ENCODE measurements around the gene RBP4. TPM values are rescaled to one million over a fixed set of nuclear protein-coding genes. Genes with fewer than 3 reads are reported as not detected.

The RBP4 gene
- polyA plus RNA-seq, 12 donors = 1.3 to 15.4 (median 1.9) TPM; not detected in 2

DNA sequence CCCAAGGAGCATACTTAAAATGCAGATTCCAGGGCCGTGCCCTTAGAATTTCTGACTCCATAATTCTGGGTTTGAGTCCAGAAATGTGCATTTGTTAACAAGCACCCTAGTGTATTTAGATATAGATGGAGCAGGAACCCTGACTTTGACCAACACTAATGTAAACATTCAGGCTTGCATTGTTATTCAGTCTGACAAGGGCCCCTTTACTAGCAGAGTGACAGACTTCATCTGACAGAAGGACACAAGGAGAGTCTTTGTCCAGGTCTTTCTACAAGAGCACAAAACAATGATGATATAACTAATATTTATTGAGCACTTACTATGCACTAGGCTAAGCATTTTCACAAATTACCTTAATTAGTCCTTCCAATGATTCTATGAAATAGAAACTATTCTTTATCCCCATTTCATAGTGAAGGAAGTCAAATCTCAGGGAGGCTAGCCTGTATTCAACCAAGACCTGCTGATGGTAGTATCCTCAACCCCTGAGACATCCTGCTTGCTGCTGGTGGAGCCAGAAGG is 3.9 kb downstream of the RBP4 start:
- DNase-seq = no peak

DNA sequence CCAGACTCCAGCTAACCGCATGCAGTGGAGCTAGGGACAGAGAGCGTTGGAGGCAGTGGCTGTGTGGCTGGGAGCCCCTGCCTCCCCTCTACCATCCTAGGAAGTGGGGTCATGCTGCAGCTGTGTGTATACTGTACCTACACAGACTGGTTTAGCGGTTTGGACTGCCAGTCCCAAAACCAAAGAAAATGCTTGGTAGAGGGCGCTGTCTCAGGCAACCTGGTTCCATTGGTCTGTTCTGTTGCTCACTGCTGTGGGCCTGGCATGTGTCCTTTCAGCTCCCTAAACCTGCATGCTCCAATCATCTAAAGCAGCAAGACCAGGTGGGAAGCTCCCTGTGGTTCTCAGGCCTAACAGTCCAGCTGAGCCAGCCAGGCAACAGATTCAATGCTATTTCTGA is 4.5 kb downstream of the RBP4 start:
- DNase-seq = no peak

DNA sequence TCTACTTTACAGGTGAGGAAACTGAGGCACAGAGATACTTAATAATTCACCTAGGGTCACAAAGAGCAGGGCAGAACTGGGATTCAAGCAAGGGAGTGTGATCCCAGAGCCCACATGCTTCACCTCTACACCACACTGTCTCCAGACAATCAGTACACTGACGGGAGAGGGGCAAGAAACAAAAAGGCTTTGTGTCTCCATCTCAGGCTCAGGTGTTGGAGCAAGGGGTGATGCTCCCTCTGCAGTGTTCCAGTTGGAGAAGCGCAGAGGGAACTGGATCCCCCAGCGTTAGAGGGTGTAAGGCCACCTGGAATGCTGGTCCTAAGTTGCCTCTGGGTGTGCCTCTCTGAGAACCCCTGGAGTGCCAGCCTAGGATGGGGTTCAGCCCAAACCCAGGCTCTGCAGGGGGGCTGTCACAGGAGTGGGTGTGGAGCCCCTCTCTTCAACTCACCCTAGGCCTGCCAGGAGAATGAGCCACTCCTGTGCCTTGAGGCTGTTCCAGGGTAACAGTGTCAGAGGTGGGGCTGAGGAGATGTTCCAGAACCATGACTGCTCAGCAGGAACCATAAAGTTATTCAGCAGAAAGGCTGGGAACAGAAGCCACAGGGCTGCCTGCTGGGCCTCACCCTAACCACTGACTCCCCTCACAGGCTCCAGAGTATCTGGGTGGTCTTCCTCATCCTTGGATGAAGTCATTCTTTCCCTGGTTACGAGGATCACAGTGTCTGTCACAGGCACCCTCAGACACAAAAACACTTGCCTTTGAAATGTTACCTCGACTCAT is 5.5 kb downstream of the RBP4 start:
- DNase-seq = no peak

DNA sequence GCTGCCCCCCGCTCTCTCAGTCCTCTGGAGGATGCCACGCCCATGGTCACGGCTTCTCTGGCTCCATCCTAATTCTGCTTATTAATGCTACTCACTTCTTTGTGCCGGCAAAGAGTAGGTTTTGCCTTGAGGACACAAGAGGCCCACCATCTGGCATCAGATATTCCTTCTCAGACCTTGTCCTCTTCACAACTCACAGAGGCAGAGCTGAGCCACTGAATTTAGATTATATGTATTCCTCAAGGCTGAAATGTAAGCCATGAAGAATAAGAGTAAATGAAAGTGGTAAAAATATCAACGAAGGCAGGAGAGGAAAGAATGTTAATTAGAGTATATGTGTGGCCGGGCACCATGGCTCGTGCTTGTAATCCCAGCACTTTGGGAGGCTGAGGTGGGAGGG is 6.5 kb downstream of the RBP4 start:
- no peak for DNase-seq

DNA sequence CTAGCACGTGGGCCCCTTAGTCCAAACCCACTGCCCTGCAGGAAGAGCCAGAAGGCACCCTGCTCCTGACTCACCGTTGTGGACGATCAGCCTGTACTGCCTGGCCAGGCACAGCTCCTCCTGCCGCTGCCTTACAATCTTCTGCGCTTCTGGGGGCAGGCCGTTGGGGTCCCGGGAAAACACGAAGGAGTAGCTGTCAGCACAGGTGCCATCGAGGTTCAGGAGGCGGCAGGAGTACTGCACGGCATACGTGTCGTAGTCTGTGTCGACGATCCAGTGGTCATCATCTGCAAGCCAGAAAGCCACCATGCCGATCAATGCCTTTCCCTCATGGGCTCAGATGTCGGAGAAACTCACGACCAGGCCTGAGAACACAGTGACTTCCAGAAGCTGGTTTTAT is 7.3 kb downstream of the RBP4 start:
- no peak for DNase-seq

DNA sequence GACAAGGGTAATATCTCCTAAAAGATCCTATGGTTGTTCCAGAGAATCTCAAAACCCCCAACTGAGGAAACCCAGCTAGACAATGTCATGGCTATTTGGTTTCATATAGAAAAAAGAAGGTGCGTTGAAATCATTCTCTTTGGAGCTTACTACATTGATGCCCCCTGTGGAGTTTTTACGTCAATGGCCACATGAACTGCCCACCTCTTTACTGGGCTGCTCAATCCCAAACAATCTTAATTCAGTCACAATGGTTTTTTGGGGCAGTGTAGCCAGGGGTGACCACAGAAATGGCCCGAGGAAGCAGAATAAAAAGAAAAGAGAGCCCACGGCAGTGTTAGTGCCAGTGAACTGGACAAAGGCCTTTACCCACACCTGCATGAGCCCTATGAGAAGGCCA is 7.8 kb downstream of the RBP4 start:
- DNase-seq = no peak

GRCh38 chr10:93591065-93591808 is 9.8 kb downstream of the RBP4 start:
- DNase-seq = no peak

- DNase-seq = no peak
Observed at GRCh38 chr10:93590638-93591037, 10.4 kb downstream of the RBP4 start.

DNA sequence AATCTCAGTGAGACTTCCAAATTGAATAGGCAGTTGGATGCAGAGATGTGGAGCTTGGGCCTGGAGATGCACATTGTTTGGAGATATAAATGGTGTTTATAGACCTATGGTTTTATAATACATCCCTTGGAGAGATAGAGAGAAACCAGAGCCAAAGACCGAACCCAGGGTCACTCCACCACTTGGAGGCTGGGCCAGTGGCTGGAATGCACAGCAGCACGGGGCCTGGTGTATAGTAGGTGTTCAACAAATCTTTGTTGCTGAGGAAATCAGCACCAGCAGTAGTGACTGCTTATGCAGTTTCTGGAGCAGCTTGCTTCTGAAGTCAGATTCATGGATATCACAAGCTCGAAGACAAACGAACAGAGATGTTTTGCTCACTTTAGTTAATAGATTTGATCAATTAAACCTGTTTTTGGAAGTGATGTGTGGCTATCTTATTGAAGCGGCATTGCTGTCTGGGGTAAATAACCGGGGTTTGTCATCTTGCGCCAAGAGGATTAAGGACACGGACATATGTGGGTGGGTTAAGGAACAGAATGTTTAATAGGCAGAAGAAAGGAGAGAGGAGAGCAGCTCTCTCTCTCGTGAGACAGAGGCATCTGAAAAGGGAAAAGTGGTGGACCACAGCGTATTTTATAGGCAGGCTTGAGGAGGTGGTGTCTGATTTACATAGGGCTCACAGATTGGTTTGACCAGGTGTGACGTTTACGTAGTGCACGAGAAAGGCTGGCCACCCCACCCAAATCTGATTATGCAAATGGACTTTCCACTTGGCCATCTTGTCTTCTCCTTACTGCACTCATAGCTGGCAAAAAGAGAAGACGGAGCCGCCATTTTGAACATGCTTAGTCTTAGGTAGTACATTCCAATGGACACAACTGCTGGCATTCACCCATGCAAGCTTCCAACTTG is 11.1 kb downstream of the RBP4 start:
- no peak for DNase-seq

- no peak for DNase-seq
Observed at GRCh38 chr10:93584445-93584844, 16.6 kb downstream of the RBP4 start.

- no peak for DNase-seq
Observed at GRCh38 chr10:93580828-93581227, 20.2 kb downstream of the RBP4 start.

GRCh38 chr10:93579985-93580711 is 20.9 kb downstream of the RBP4 start:
- no peak for DNase-seq

- no peak for DNase-seq
Observed at GRCh38 chr10:93579089-93579488, 21.9 kb downstream of the RBP4 start.

DNA sequence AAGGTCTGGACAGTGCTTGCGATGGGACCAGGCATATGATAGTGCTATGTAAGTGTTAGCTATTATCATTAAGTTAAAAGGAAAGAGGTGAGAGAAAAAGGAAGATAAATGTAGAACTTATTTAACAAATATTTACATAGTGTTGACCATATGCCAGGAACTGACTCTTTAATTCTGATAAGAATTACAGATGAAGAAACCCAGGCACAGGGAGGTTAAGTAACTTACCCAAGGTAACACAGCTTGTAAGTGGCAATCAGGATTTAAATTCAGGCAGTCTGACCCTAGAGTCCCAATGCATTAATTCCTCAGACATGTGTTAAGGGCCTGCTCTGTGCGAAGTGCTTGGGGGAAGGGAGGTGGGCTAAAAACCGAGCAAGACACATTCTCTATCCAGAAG is 23.5 kb downstream of the RBP4 start:
- DNase-seq = no peak

GRCh38 chr10:93576888-93577287 is 24.1 kb downstream of the RBP4 start:
- DNase-seq = no peak

- no peak for DNase-seq
Observed at GRCh38 chr10:93573924-93574323, 27.1 kb downstream of the RBP4 start.

- no peak for DNase-seq
Observed at GRCh38 chr10:93573051-93573909, 27.8 kb downstream of the RBP4 start.

DNA sequence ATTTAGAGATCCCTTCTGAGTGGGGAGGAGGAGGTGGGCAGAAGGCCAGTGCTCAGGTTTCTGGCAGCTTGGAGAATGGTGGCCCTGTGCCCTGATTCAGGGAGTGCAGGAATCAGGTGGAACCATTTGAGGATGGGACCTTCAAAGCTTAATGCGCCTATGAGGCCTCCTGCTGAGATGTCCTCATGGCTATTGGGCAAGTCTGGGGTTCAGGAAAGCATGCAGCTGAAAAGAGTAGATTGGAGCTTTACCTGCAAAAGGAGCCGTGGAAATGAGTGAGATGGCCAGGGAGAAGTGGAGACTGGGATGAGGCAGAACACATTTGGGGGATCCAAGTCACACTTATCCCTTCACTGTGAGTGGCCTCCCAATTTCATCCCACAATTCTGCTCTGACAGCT is 28.4 kb downstream of the RBP4 start:
- DNase-seq = no peak

- DNase-seq = no peak
Observed at GRCh38 chr10:93570383-93570782, 30.7 kb downstream of the RBP4 start.

- no peak for DNase-seq
Observed at GRCh38 chr10:93568105-93568390, 33.0 kb downstream of the RBP4 start.

Data from muscle of arm (tissue), 12 donors.